MM.1S (cell line): ENCODE results near the gene CBARP.

ENCODE experiments used
- DNase-seq: peaks from one replicate; pipeline ENCODE4 v3.0.0-alpha.2; 2015
- H2AFZ ChIP-seq: fragments of 300-600 bp; sonication (generic); 2 replicates; pipeline ENCODE4 v1.6.0; 2016; ENCODE audit warnings: antibody characterized with exemption, low read length
- H3F3A ChIP-seq: fragments of 300-600 bp; sonication (generic); 2 replicates; pipeline ENCODE4 v1.6.1; 2016; ENCODE audit warnings: mild to moderate bottlenecking, antibody characterized with exemption, low read length, moderate library complexity, mixed read lengths; ENCODE audit not compliant: insufficient read depth
- H3K27ac ChIP-seq: fragments of 300-600 bp; sonication (generic); 2 replicates; pipeline ENCODE4 v1.5.1; 2016; ENCODE audit warnings: mild to moderate bottlenecking, low read length
- H3K27me3 ChIP-seq: fragments of 300-600 bp; sonication (generic); replicated peaks from 2 replicates; pipeline ENCODE4 v1.6.0; 2016; ENCODE audit warnings: low read length; ENCODE audit not compliant: insufficient read depth
- H3K36me3 ChIP-seq: fragments of 300-600 bp; sonication (generic); replicated peaks from 2 replicates; pipeline ENCODE4 v1.6.1; 2016; ENCODE audit warnings: mild to moderate bottlenecking, low read length, mixed read lengths; ENCODE audit not compliant: insufficient read depth
- H3K4me1 ChIP-seq: fragments of 300-600 bp; sonication (generic); 2 replicates; pipeline ENCODE4 v1.6.1; 2016; ENCODE audit warnings: low read length, mixed read lengths
- H3K4me2 ChIP-seq: fragments of 300-600 bp; sonication (generic); 2 replicates; pipeline ENCODE4 v1.6.0; 2016; ENCODE audit warnings: low read depth, low read length
- H3K4me3 ChIP-seq: fragments of 300-600 bp; sonication (generic); 2 replicates; pipeline ENCODE4 v1.5.1; 2016; ENCODE audit warnings: low read length, mixed read lengths
- H3K79me2 ChIP-seq: fragments of 300-600 bp; sonication (generic); 2 replicates; pipeline ENCODE4 v1.6.1; 2016; ENCODE audit warnings: mixed run types, low read length, mixed read lengths
- H3K9ac ChIP-seq: fragments of 300-600 bp; sonication (generic); 2 replicates; pipeline ENCODE4 v1.6.1; 2016; ENCODE audit warnings: low read length, mixed read lengths
- H3K9me2 ChIP-seq: fragments of 300-600 bp; sonication (generic); replicated peaks from 2 replicates; pipeline ENCODE4 v1.6.1; 2016; ENCODE audit warnings: mild to moderate bottlenecking, low read length, mixed read lengths; ENCODE audit not compliant: insufficient read depth
- H3K9me3 ChIP-seq: fragments of 300-600 bp; sonication (generic); replicated peaks from 2 replicates; pipeline ENCODE4 v1.6.1; 2016; ENCODE audit warnings: mild to moderate bottlenecking, low read length, mixed read lengths; ENCODE audit not compliant: insufficient read depth
- H4K20me1 ChIP-seq: fragments of 300-600 bp; sonication (generic); 2 replicates; pipeline ENCODE4 v1.6.1; 2016; ENCODE audit warnings: mild to moderate bottlenecking, low read length, moderate library complexity, mixed read lengths; ENCODE audit not compliant: insufficient read depth
- EZH2 ChIP-seq: fragments of 300-600 bp; sonication (generic); optimal IDR thresholded peaks from 2 replicates; pipeline ENCODE3; 2017; ENCODE audit warnings: low read depth, mild to moderate bottlenecking, antibody characterized with exemption, low read length, mixed read lengths
- EZH2phosphoT487 ChIP-seq: fragments of 300-600 bp; sonication (generic); IDR thresholded peaks from 2 replicates; pipeline ENCODE4 v1.6.1; 2018; ENCODE audit warnings: antibody characterized with exemption, low read length
- TF ChIP-seq, protein P1 (sequence below): fragments of 300-600 bp; sonication (generic); IDR thresholded peaks from 2 replicates; pipeline ENCODE4 v1.5.1; 2016; ENCODE audit warnings: antibody characterized with exemption, low read length, mixed read lengths

CBARP gene

GRCh38 chr19:1214862-1215731, 22.7 kb downstream of the CBARP start:
- H3K27ac ChIP-seq = no peak overlapping the region
- no peak overlapping the region for H3K4me3 ChIP-seq
- no peaks in the 10 kb centered on the region for H3K9me3 ChIP-seq
- no peaks in the 10 kb centered on the region; the same call in 1 of the 2 replicates for H3K36me3 ChIP-seq
- no peaks in the 10 kb centered on the region for H3K4me1 ChIP-seq
- H3K79me2 ChIP-seq = peaks cover 87% of the 10 kb centered on the region
- H3K9me2 ChIP-seq = no peaks in the 10 kb centered on the region
- H3F3A ChIP-seq = no peaks in the 10 kb centered on the region
- no peak overlapping the region for H2AFZ ChIP-seq
- H3K9ac ChIP-seq = no peak overlapping the region
- no peak for DNase-seq
- TF ChIP-seq EZH2 (no peak), EZH2phosphoT487 (no peak)
- TF ChIP-seq, protein P1, sequence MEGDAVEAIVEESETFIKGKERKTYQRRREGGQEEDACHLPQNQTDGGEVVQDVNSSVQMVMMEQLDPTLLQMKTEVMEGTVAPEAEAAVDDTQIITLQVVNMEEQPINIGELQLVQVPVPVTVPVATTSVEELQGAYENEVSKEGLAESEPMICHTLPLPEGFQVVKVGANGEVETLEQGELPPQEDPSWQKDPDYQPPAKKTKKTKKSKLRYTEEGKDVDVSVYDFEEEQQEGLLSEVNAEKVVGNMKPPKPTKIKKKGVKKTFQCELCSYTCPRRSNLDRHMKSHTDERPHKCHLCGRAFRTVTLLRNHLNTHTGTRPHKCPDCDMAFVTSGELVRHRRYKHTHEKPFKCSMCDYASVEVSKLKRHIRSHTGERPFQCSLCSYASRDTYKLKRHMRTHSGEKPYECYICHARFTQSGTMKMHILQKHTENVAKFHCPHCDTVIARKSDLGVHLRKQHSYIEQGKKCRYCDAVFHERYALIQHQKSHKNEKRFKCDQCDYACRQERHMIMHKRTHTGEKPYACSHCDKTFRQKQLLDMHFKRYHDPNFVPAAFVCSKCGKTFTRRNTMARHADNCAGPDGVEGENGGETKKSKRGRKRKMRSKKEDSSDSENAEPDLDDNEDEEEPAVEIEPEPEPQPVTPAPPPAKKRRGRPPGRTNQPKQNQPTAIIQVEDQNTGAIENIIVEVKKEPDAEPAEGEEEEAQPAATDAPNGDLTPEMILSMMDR = no peak
- H4K20me1 ChIP-seq = peaks cover 3% of the 10 kb centered on the region; the same call in 1 of the 2 replicates
- no peaks in the 10 kb centered on the region for H3K27me3 ChIP-seq
- no peak overlapping the region for H3K4me2 ChIP-seq

- Histone ChIP-seq H3K9me3 (no peaks in the 10 kb centered on the region), H3K27ac (no peak overlapping the region), H3K4me3 (no peak overlapping the region), H3F3A (no peaks in the 10 kb centered on the region), H3K9ac (no peak overlapping the region), H3K79me2 (peaks cover 94% of the 10 kb centered on the region), H3K9me2 (no peaks in the 10 kb centered on the region), H3K4me2 (no peak overlapping the region), H2AFZ (no peak overlapping the region), H4K20me1 (peaks cover 3% of the 10 kb centered on the region; the same call in 1 of the 2 replicates), H3K36me3 (no peaks in the 10 kb centered on the region; the same call in 1 of the 2 replicates), H3K4me1 (no peaks in the 10 kb centered on the region), H3K27me3 (no peaks in the 10 kb centered on the region)
- DNase-seq = no peak
- TF ChIP-seq EZH2phosphoT487 (no peak), EZH2 (no peak)
- TF ChIP-seq, protein P1 = no peak
Observed at GRCh38 chr19:1214299-1214861, 23.4 kb downstream of the CBARP start.

DNA sequence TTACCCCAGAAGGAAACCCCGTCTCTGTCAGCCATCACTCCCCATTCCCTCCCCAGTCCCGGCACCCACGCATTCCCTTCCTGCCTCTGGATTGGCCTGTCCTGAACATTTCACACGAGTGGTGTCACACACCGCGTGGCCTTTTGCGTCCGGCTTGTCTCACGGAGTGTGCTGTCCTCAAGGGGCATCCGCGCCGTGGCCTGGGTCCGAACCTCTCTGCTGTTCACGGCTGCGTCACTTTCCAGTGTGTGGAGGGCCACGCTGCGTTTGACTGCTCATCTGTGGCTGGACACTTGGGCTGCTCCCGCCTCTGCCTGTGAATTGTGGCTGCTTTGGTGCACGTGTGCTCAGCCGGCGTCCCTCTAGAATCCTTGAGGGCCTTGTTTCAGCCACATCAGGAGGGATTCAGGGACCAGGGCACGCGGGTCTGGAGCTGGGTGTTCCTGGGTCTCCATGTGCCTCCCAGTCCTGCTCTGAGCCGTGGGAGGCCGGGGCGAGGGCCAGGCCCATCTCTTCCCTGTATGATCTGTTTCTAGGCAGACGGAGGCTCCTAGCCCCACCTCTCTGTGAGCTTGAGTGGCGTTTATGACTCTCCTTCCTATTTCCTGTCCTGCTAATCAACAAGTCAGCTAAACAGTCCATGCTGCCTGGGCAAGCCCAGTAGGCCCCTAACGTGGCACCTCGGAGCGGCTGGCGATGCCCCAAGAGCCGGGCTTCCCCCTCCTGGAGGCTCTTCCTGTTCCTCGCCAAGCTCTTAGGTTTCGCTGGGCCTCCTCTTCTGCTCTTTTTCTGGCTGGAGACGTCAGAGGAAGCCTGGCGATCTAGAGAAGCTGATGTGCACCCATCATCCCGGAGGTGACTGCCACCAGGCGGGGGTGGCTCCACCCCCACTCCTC, 24.2 kb downstream of the CBARP start:
- Histone ChIP-seq H3K9ac (no peak overlapping the region), H3K27me3 (no peaks in the 10 kb centered on the region), H3K79me2 (peaks cover 98% of the 10 kb centered on the region), H2AFZ (no peak overlapping the region), H3K4me1 (no peaks in the 10 kb centered on the region), H4K20me1 (peaks cover 3% of the 10 kb centered on the region; the same call in 1 of the 2 replicates), H3K9me2 (no peaks in the 10 kb centered on the region), H3F3A (no peaks in the 10 kb centered on the region), H3K4me3 (no peak overlapping the region), H3K4me2 (no peak overlapping the region), H3K9me3 (no peaks in the 10 kb centered on the region), H3K27ac (no peak overlapping the region), H3K36me3 (no peaks in the 10 kb centered on the region; the same call in 1 of the 2 replicates)
- DNase-seq = no peak
- TF ChIP-seq EZH2 (no peak), EZH2phosphoT487 (no peak)
- TF ChIP-seq, protein P1 = no peak
